Measurements from ENCODE around the gene RAPGEF1. TPM values are rescaled to one million over a fixed set of nuclear protein-coding genes. Genes with fewer than 3 reads are reported as not detected.

The RAPGEF1 gene
- total and polyA plus RNA-seq, 9 of the 15 experiments (the other 6 are each of a cell fraction or from before 2014, with no cell fraction given): 0.06 to 44.1 (median 19.9) TPM

- no peaks in the 10 kb centered on the region for H3K27me3 ChIP-seq (ENCODE audit: control insufficient read depth in 2 of 2, insufficient read depth in 2 of 2, low read length in 2 of 2)
- TF ChIP-seq KLF10 (CRISPR knock-in tag; IDR thresholded peaks at IDR 0.05): no peak
- TF ChIP-seq SMAD4 (CRISPR knock-in tag; conservative IDR thresholded peaks at IDR 0.05): no peak
- TF ChIP-seq MCM7 (IDR thresholded peaks at IDR 0.05): no peak
- no peak for TF ChIP-seq POLR3A (IDR thresholded peaks at IDR 0.05; ENCODE audit: borderline replicate concordance, extremely low read depth, insufficient read depth, insufficient read length)
- TF ChIP-seq CBX5 (IDR thresholded peaks at IDR 0.05; ENCODE audit: borderline replicate concordance, low read depth): no peak
- TF ChIP-seq BDP1 (IDR thresholded peaks at IDR 0.05; ENCODE audit: insufficient read depth, insufficient read length): no peak
- no peak for TF ChIP-seq MXI1 (IDR thresholded peaks at IDR 0.05; ENCODE audit: low read depth, low read length)
- no peak for TF ChIP-seq THRAP3 (IDR thresholded peaks at IDR 0.05; ENCODE audit: borderline replicate concordance)
- no peak for TF ChIP-seq ZNF282 (CRISPR knock-in tag; IDR thresholded peaks at IDR 0.05)
- TF ChIP-seq KAT2B (IDR thresholded peaks at IDR 0.05; ENCODE audit: low read depth, low read length): no peak
- no peak for TF ChIP-seq CTBP1 (IDR thresholded peaks at IDR 0.05; ENCODE audit: borderline replicate concordance)
- no peak for TF ChIP-seq DIDO1 (tag; IDR thresholded peaks at IDR 0.05; ENCODE audit: low read depth)
- no peak for TF ChIP-seq ZNF583 (CRISPR knock-in tag; IDR thresholded peaks at IDR 0.05)
- no peak for TF ChIP-seq HDAC2 (IDR thresholded peaks at IDR 0.05)
- TF ChIP-seq EWSR1 (IDR thresholded peaks at IDR 0.05; ENCODE audit: borderline replicate concordance, low read depth, partially characterized antibody): no peak
- TF ChIP-seq, protein P1, sequence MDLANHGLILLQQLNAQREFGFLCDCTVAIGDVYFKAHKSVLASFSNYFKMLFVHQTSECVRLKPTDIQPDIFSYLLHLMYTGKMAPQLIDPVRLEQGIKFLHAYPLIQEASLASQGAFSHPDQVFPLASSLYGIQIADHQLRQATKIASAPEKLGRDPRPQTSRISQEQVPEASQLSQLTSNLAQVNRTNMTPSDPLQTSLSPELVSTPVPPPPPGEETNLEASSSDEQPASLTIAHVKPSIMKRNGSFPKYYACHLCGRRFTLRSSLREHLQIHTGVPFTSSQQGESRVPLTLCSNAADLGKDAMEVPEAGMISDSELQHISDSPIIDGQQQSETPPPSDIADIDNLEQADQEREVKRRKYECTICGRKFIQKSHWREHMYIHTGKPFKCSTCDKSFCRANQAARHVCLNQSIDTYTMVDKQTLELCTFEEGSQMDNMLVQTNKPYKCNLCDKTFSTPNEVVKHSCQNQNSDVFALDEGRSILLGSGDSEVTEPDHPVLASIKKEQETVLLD (IDR thresholded peaks at IDR 0.05): no peak
- TF ChIP-seq PTRF (tag; IDR thresholded peaks at IDR 0.05): no peak
- TF ChIP-seq SMAD3 (CRISPR knock-in tag; conservative IDR thresholded peaks at IDR 0.05): no peak
Measured at GRCh38 chr9:131625790-131626670, 113.8 kb downstream of the RAPGEF1 start.

More at GRCh38 chr9:131625790-131626670, 113.8 kb downstream of the RAPGEF1 start:
- intact Hi-C loops (cut with micrococcal nuclease) (no loop called here), in situ Hi-C loops (cut with MboI) (no loop called here)
- H3K9me3 ChIP-seq (replicated peaks; ENCODE audit: control insufficient read depth, insufficient read depth, low read depth, low read length): no peaks in the 10 kb centered on the region
- H3K4me1 ChIP-seq (replicated peaks in 1 of 2; ENCODE audit: control insufficient read depth in 2 of 2, insufficient read depth in 2 of 2, low read length in 2 of 2): peaks cover 0 to 3% of the 10 kb centered on the region in 2 experiments; a peak in 4 of 5 replicates
- CTCF ChIA-PET (ENCODE audit: low intra/inter-chr PET ratio): no interaction called here
- FAIRE-seq (no peak), ATAC-seq (no peak), DNase-seq (ENCODE audit: extremely low read depth in 1 of 4, low spot score in 3 of 4) (no peak)
- H3K9ac ChIP-seq (ENCODE audit: insufficient read depth in 1 of 2, low read depth in 2 of 2, low read length in 2 of 2): no peak overlapping the region
- BruUV-seq (replicated peaks): no TSS peak
- H3K4me3 ChIP-seq: no peak overlapping the region
- H2AFZ ChIP-seq (ENCODE audit: low read depth, low read length): no peak overlapping the region
- no peaks in the 10 kb centered on the region for H4K20me1 ChIP-seq (replicated peaks; ENCODE audit: control insufficient read depth, insufficient read depth, low read length)
- H3K36me3 ChIP-seq (ENCODE audit: control insufficient read depth, insufficient read depth, low read length): peaks cover 35% of the 10 kb centered on the region
- H3K27ac ChIP-seq (ENCODE audit: extremely low read depth, low read depth, low read length): no peak overlapping the region
- H3K4me2 ChIP-seq (ENCODE audit: insufficient read depth, low read length): no peak overlapping the region
- POLR2A ChIA-PET: interaction anchor here (1.4 kb wide), 1 partner anchor 10 kb away, joined by 4 read pairs; no protein-coding TSS in a partner anchor
- WGBS (ENCODE audit: insufficient coverage, low coverage, missing lambda C conversion rate): 88% methylated on average over 19 of the region's 28 CpGs
- H3K9me1 ChIP-seq (ENCODE audit: control insufficient read depth, insufficient read depth, low read length): no peaks in the 10 kb centered on the region
- H3K79me2 ChIP-seq (ENCODE audit: control insufficient read depth, insufficient read depth, low read length): no peaks in the 10 kb centered on the region
